Measurements from ENCODE around the gene PPP6R3.

Gene PPP6R3

GRCh38 chr11:68480193-68480592 is 19.6 kb downstream of the PPP6R3 start:
- no peak for DNase-seq (ENCODE audit: low read depth)
- H3K4me3 ChIP-seq (ENCODE audit: low read depth, low read length): no peak overlapping the region
- TF ChIP-seq MYC (IDR thresholded peaks at IDR 0.05; ENCODE audit: low read depth, low read length) (no peak), POLR2A (IDR thresholded peaks at IDR 0.05; ENCODE audit: extremely low read depth, insufficient read length) (no peak), MAX (IDR thresholded peaks at IDR 0.05; ENCODE audit: low read depth, low read length) (no peak), CTCF (IDR thresholded peaks at IDR 0.05; ENCODE audit: low read depth, low read length) (no peak)

- no peak overlapping the region for H3K4me3 ChIP-seq (ENCODE audit: low read depth, low read length)
- TF ChIP-seq MAX (IDR thresholded peaks at IDR 0.05; ENCODE audit: low read depth, low read length) (no peak), MYC (IDR thresholded peaks at IDR 0.05; ENCODE audit: low read depth, low read length) (no peak), CTCF (IDR thresholded peaks at IDR 0.05; ENCODE audit: low read depth, low read length) (no peak), POLR2A (IDR thresholded peaks at IDR 0.05; ENCODE audit: extremely low read depth, insufficient read length) (no peak)
- DNase-seq (ENCODE audit: low read depth): no peak
Measured at GRCh38 chr11:68480852-68481510, 20.4 kb downstream of the PPP6R3 start.

- H3K4me3 ChIP-seq (ENCODE audit: low read depth, low read length): no peak overlapping the region
- TF ChIP-seq MYC (IDR thresholded peaks at IDR 0.05; ENCODE audit: low read depth, low read length): no peak
- TF ChIP-seq POLR2A (IDR thresholded peaks at IDR 0.05; ENCODE audit: extremely low read depth, insufficient read length): no peak
- no peak for TF ChIP-seq CTCF (IDR thresholded peaks at IDR 0.05; ENCODE audit: low read depth, low read length)
- TF ChIP-seq MAX (IDR thresholded peaks at IDR 0.05; ENCODE audit: low read depth, low read length): no peak
- no peak for DNase-seq (ENCODE audit: low read depth)
Measured at GRCh38 chr11:68481579-68482240, 21.2 kb downstream of the PPP6R3 start.

- no peak overlapping the region for H3K4me3 ChIP-seq (ENCODE audit: low read depth, low read length)
- TF ChIP-seq MYC (IDR thresholded peaks at IDR 0.05; ENCODE audit: low read depth, low read length) (no peak), POLR2A (IDR thresholded peaks at IDR 0.05; ENCODE audit: extremely low read depth, insufficient read length) (no peak), MAX (IDR thresholded peaks at IDR 0.05; ENCODE audit: low read depth, low read length) (no peak), CTCF (IDR thresholded peaks at IDR 0.05; ENCODE audit: low read depth, low read length) (no peak)
- no peak for DNase-seq (ENCODE audit: low read depth)
Measured at GRCh38 chr11:68488623-68489022, 28.1 kb downstream of the PPP6R3 start.

- no peak overlapping the region for H3K4me3 ChIP-seq (ENCODE audit: low read depth, low read length)
- no peak for TF ChIP-seq MAX (IDR thresholded peaks at IDR 0.05; ENCODE audit: low read depth, low read length)
- TF ChIP-seq MYC (IDR thresholded peaks at IDR 0.05; ENCODE audit: low read depth, low read length): no peak
- no peak for TF ChIP-seq POLR2A (IDR thresholded peaks at IDR 0.05; ENCODE audit: extremely low read depth, insufficient read length)
- no peak for TF ChIP-seq CTCF (IDR thresholded peaks at IDR 0.05; ENCODE audit: low read depth, low read length)
- no peak for DNase-seq (ENCODE audit: low read depth)
Measured at GRCh38 chr11:68495220-68495729, 34.7 kb downstream of the PPP6R3 start.
